ENCODE results near the gene ADGRG3.
A peak's percentile ranks its signal among the peaks of the same experiment; 100 is the strongest.

The ADGRG3 gene

GRCh38 chr16:57725976-57726375 is 57.9 kb downstream of the ADGRG3 start:
- no peak overlapping the region for H3K4me3 ChIP-seq (ENCODE audit: low read depth, low read length)
- TF ChIP-seq ZNF114 (tag by site-specific recombination; IDR thresholded peaks at IDR 0.05) (no peak), ZXDB (tag by site-specific recombination; IDR thresholded peaks at IDR 0.05) (no peak), ZNF223 (tag by site-specific recombination; IDR thresholded peaks at IDR 0.05) (no peak), ZNF664 (tag by site-specific recombination; IDR thresholded peaks at IDR 0.05) (no peak), ZNF354C (tag by site-specific recombination; IDR thresholded peaks at IDR 0.05; ENCODE audit: borderline replicate concordance, low read depth) (no peak), ZNF785 (tag by site-specific recombination; IDR thresholded peaks at IDR 0.05) (no peak), ZNF704 (tag by site-specific recombination; IDR thresholded peaks at IDR 0.05) (no peak), GLI4 (tag by site-specific recombination; IDR thresholded peaks at IDR 0.05) (no peak), ZNF544 (tag by site-specific recombination; IDR thresholded peaks at IDR 0.05) (no peak), ZNF302 (tag by site-specific recombination; IDR thresholded peaks at IDR 0.05; ENCODE audit: low read depth) (no peak), ZNF239 (tag by site-specific recombination; IDR thresholded peaks at IDR 0.05) (no peak), ZIC2 (tag by site-specific recombination; IDR thresholded peaks at IDR 0.05) (no peak), ZNF214 (tag by site-specific recombination; IDR thresholded peaks at IDR 0.05; ENCODE audit: borderline replicate concordance) (no peak), ZBTB48 (tag by site-specific recombination; IDR thresholded peaks at IDR 0.05) (no peak), EGR2 (tag by site-specific recombination; IDR thresholded peaks at IDR 0.05; ENCODE audit: low read depth) (no peak), KLF9 (tag by site-specific recombination; IDR thresholded peaks at IDR 0.05; ENCODE audit: low read depth) (no peak), ZNF514 (tag by site-specific recombination; IDR thresholded peaks at IDR 0.05) (no peak), ZBTB26 (tag by site-specific recombination; optimal IDR thresholded peaks at IDR 0.05) (no peak)
- H3K27ac ChIP-seq (ENCODE audit: extremely low read depth, low read depth, low read length) = no peak overlapping the region
- no peaks in the 10 kb centered on the region for H3K4me1 ChIP-seq (ENCODE audit: control insufficient read depth, insufficient read depth, low read length)
- no peaks in the 10 kb centered on the region for H3K36me3 ChIP-seq (ENCODE audit: control insufficient read depth in 2 of 2, insufficient read depth in 1 of 2, low read length in 2 of 2)
- CTCF ChIA-PET = interaction anchor here (0.6 to 1.5 kb wide), 4 partner anchors 11 to 141 kb away, joined by 3 to 4 read pairs (median 4); no protein-coding TSS in a partner anchor
- POLR2A ChIA-PET = no interaction called here
- no peaks in the 10 kb centered on the region for H3K9me3 ChIP-seq (ENCODE audit: control insufficient read depth, insufficient read depth, low read depth, low read length)

- no peak overlapping the region for H3K4me3 ChIP-seq (ENCODE audit: low read depth, low read length)
- TF ChIP-seq ZNF768 (tag by site-specific recombination; IDR thresholded peaks at IDR 0.05) = peak; percentile 58; the same call in 1 of the 2 replicates
- no peak for TF ChIP-seq ZNF600 (tag by site-specific recombination; IDR thresholded peaks at IDR 0.05)
- H3K27ac ChIP-seq (ENCODE audit: extremely low read depth, low read depth, low read length) = no peak overlapping the region
- H3K36me3 ChIP-seq (ENCODE audit: control insufficient read depth in 2 of 2, insufficient read depth in 1 of 2, low read length in 2 of 2) = no peaks in the 10 kb centered on the region
- CTCF ChIA-PET = interaction anchor here (0.6 to 1.5 kb wide), 2 partner anchors 122 to 141 kb away, joined by 3 to 4 read pairs; no protein-coding TSS in a partner anchor
- H3K9me3 ChIP-seq (ENCODE audit: control insufficient read depth, insufficient read depth, low read depth, low read length) = no peaks in the 10 kb centered on the region
- POLR2A ChIA-PET = no interaction called here
- H3K4me1 ChIP-seq (ENCODE audit: control insufficient read depth, insufficient read depth, low read length) = no peaks in the 10 kb centered on the region
These were observed 58.4 kb downstream of the ADGRG3 start for GRCh38 chr16:57726433-57726947.

GRCh38 chr16:57727610-57728009 is 59.5 kb downstream of the ADGRG3 start:
- ChIA-PET CTCF (interaction anchor here (1.0 kb wide), 1 partner anchor 9 kb away, joined by 3 read pairs; no protein-coding TSS in a partner anchor), POLR2A (no interaction called here)
- no peaks in the 10 kb centered on the region for H3K36me3 ChIP-seq (ENCODE audit: control insufficient read depth in 2 of 2, insufficient read depth in 1 of 2, low read length in 2 of 2)
- H3K27ac ChIP-seq (ENCODE audit: extremely low read depth, low read depth, low read length) = no peak overlapping the region
- no peaks in the 10 kb centered on the region for H3K9me3 ChIP-seq (ENCODE audit: control insufficient read depth, insufficient read depth, low read depth, low read length)
- H3K4me1 ChIP-seq (ENCODE audit: control insufficient read depth, insufficient read depth, low read length) = no peaks in the 10 kb centered on the region
- no peak overlapping the region for H3K4me3 ChIP-seq (ENCODE audit: low read depth, low read length)
- no peak for TF ChIP-seq EGR2 (tag by site-specific recombination; IDR thresholded peaks at IDR 0.05; ENCODE audit: low read depth)
- TF ChIP-seq ZNF114 (tag by site-specific recombination; IDR thresholded peaks at IDR 0.05) = no peak
- TF ChIP-seq PRDM1 (tag by site-specific recombination; IDR thresholded peaks at IDR 0.05) = no peak
- TF ChIP-seq ZBTB11 (tag by site-specific recombination; conservative IDR thresholded peaks at IDR 0.05; ENCODE audit: low read depth) = no peak
- no peak for TF ChIP-seq HOXC10 (CRISPR knock-in tag; IDR thresholded peaks at IDR 0.05)
- no peak for TF ChIP-seq ZBTB6 (tag by site-specific recombination; IDR thresholded peaks at IDR 0.05)
- no peak for TF ChIP-seq ZNF146 (tag by site-specific recombination; IDR thresholded peaks at IDR 0.05)
- no peak for TF ChIP-seq SP3 (tag by site-specific recombination; IDR thresholded peaks at IDR 0.05)
- TF ChIP-seq ZNF777 (tag by site-specific recombination; IDR thresholded peaks at IDR 0.05; ENCODE audit: borderline replicate concordance) = no peak
